Activated naive CD4-positive, alpha-beta T cell treated with anti-CD3 and anti-CD28 coated beads for 36 hours (primary cell): ENCODE data around the gene ATG2A. TPM values are rescaled to one million over a fixed set of nuclear protein-coding genes. Genes with fewer than 3 reads are reported as not detected.
A peak's percentile ranks its signal among the peaks of the same experiment; 100 is the strongest.

Experiments used
- CTCF ChIA-PET: fragments of 350-600 bp; sonication (Branson Sonifier 250); formaldehyde crosslinking; loops from one replicate; lab custom pipeline; 2021; ENCODE audit warnings: antibody characterized with exemption; lab: Charles Lee
- DNase-seq: peaks from one replicate; pipeline ENCODE4 v3.0.0-alpha.2; 2020
- H3K27ac Mint-ChIP-seq: one replicate; pipeline ENCODE4 v1.8.0; 2021; ENCODE audit warnings: mild to moderate bottlenecking, mixed read lengths
- H3K27me3 Mint-ChIP-seq: one replicate; pipeline ENCODE4 v1.8.0; 2021; ENCODE audit warnings: low read depth, mixed read lengths
- H3K36me3 Mint-ChIP-seq: one replicate; pipeline ENCODE4 v1.8.0; 2021; ENCODE audit warnings: low read depth, mixed read lengths
- H3K4me1 Mint-ChIP-seq: one replicate; pipeline ENCODE4 v1.8.0; 2021; ENCODE audit warnings: low read depth, mixed read lengths
- H3K4me3 Mint-ChIP-seq: one replicate; pipeline ENCODE4 v1.8.0; 2021; ENCODE audit warnings: mild to moderate bottlenecking, moderate library complexity, mixed read lengths
- H3K9me3 Mint-ChIP-seq: one replicate; pipeline ENCODE4 v1.8.0; 2021; ENCODE audit warnings: mixed read lengths
- intact Hi-C: fragments of 100-400 bp; cut with micrococcal nuclease; formaldehyde crosslinking; loops from one replicate; pipeline ENCODE4 v1.15.1; 2023
- total RNA-seq, 2 experiments: library from RNA; stranded (reverse); gene quantifications; one replicate each; pipeline ENCODE4 v1.2.3, GENCODE V29; 2021

Gene ATG2A
- total RNA-seq, 2 experiments from 2014 or later = 15.1 to 16.3 TPM

DNA sequence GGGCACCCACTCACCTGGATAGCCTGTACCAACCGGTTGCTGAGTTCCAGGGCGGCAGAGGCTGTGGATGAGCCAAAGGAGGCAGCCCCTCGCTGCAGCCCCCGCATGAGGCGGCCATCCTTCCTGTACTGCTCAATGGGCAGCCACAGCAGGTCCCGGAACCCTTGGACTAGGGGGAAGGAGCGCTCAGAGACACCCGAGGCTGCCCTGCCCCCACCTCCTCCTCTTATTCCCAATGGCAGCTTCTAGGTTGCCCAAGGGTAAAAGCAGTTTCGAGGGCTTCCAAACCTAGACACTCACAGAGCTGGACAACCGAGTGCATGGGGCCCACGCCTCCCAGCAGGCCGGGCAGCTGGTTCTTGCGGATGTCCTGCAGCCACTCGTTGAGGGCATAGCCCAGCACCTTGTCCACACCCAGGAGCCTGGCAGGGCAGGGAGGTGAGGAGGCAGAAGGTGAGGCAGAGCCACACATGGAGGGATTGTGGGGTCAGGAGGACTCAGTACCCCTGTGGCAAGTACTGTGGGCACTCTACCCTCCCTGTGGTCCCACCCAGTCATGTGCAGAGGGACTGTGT is 20.5 kb downstream of the ATG2A start:
- H3K27me3 Mint-ChIP-seq = no peaks in the 10 kb centered on the region
- peaks cover 21% of the 10 kb centered on the region for H3K4me1 Mint-ChIP-seq
- no peak overlapping the region for H3K27ac Mint-ChIP-seq
- no peak overlapping the region for H3K4me3 Mint-ChIP-seq
- H3K9me3 Mint-ChIP-seq = no peaks in the 10 kb centered on the region
- CTCF ChIA-PET = interaction anchor here (0.6 to 30.8 kb wide), 4 partner anchors 10 to 433 kb away, joined by 3 to 992 read pairs (median 3); partner anchors contain the start of gene CDC42BPG
- intact Hi-C loops = no loop called here
- no peak for DNase-seq
- H3K36me3 Mint-ChIP-seq = peaks cover 9% of the 10 kb centered on the region

- Mint-ChIP-seq H3K4me3 (no peak overlapping the region), H3K36me3 (peaks cover 9% of the 10 kb centered on the region), H3K27ac (no peak overlapping the region), H3K9me3 (no peaks in the 10 kb centered on the region), H3K4me1 (peaks cover 9% of the 10 kb centered on the region), H3K27me3 (no peaks in the 10 kb centered on the region)
- intact Hi-C loops = loop anchor here (1.0 kb wide), 1 partner anchor 48 kb away; no protein-coding TSS in a partner anchor
- CTCF ChIA-PET = interaction anchor here (0.6 to 30.8 kb wide), 7 partner anchors 10 to 274 kb away, joined by 3 to 992 read pairs (median 3); partner anchors contain the start of gene CDC42BPG
- no peak for DNase-seq
Measured at GRCh38 chr11:64894812-64895452, 22.1 kb downstream of the ATG2A start.

DNA sequence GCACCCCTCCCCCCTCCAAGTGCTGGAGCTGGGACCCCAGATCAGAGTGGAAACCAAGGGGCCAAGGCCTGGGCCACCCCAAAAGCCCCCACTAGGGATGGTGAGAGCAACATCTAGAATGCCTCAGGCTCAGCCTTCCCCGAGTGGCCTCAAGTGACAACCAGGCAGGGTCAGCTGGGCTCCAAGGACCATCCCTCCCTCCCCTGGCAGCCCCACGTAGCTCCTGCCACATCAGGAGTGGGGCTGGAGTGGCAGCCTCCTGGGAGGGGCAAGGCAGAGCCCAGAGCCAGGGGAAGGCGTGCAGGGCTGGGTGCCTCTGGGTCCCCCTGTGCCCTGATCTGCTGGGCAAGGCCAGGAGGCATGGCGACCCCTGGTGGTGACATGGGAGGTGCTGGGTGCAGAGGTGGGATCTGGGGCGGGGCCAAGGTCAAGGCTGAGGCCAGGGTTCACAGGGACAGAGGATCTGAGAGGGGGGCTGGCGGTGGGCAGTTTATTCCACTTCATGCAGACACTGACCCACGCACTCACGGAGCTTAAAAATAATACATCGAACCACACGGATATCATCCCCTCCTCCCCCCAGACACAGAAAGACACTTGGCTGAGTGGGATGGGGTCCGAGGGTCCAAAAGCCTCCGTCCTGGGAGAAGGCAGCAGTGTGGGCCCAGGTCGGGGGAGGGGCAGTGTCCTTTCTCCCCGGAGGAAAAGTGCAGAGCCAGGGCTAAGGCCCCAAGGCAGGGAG is 22.8 kb downstream of the ATG2A start:
- Mint-ChIP-seq H3K9me3 (no peaks in the 10 kb centered on the region), H3K4me3 (no peak overlapping the region), H3K27ac (no peak overlapping the region), H3K27me3 (no peaks in the 10 kb centered on the region), H3K36me3 (peaks cover 6% of the 10 kb centered on the region), H3K4me1 (peaks cover 2% of the 10 kb centered on the region)
- DNase-seq = peak; percentile 95
- intact Hi-C loops = loop anchor here (1.0 kb wide), 1 partner anchor 47 kb away; no protein-coding TSS in a partner anchor
- CTCF ChIA-PET = interaction anchor here (0.5 to 30.8 kb wide), 9 partner anchors 9 to 1187 kb away, joined by 3 to 992 read pairs (median 4); partner anchors contain the start of gene CDC42BPG

- peaks cover 2% of the 10 kb centered on the region for H3K4me1 Mint-ChIP-seq
- peaks cover 5% of the 10 kb centered on the region for H3K36me3 Mint-ChIP-seq
- no peaks in the 10 kb centered on the region for H3K9me3 Mint-ChIP-seq
- intact Hi-C loops = loop anchor here (1.0 kb wide), 1 partner anchor 46 kb away; no protein-coding TSS in a partner anchor
- DNase-seq = no peak
- H3K27ac Mint-ChIP-seq = no peak overlapping the region
- CTCF ChIA-PET = interaction anchor here (0.5 to 30.8 kb wide), 8 partner anchors 8 to 1188 kb away, joined by 3 to 992 read pairs (median 4); partner anchors contain the start of genes ARL2 and CDC42BPG
- H3K4me3 Mint-ChIP-seq = no peak overlapping the region
- H3K27me3 Mint-ChIP-seq = no peaks in the 10 kb centered on the region
Measured at GRCh38 chr11:64893194-64894069, 23.6 kb downstream of the ATG2A start.

- H3K36me3 Mint-ChIP-seq = peaks cover 4% of the 10 kb centered on the region
- H3K27ac Mint-ChIP-seq = no peak overlapping the region
Measured at GRCh38 chr11:64892838-64893193, 24.2 kb downstream of the ATG2A start.

DNA sequence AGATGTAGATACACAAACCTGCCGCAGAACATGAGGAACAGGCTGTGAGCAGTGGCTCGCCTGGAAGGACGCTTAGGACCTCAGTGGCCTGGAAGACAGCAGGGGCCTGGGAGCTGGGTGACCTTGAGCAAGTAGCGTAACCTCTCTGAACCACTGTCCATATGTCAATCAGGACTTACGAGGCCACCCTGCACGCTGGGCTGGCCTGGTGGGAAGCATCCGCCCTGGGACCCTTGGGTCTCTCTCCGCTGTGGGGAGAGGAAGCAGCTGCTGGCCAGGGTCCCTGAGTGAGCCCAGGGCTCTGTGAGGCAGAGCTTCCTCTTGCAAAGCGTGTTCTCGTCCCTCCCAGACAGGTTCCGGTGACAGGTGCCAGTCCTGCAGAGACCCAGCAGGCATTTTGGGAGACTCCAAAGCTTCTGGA is 24.6 kb downstream of the ATG2A start:
- CTCF ChIA-PET = interaction anchor here (0.8 to 30.8 kb wide), 4 partner anchors 7 to 220 kb away, joined by 3 to 992 read pairs (median 9); partner anchors contain the start of genes ARL2, CDC42BPG and TM7SF2
- Mint-ChIP-seq H3K27ac (no peak overlapping the region), H3K4me1 (peaks cover 9% of the 10 kb centered on the region), H3K4me3 (no peak overlapping the region), H3K9me3 (no peaks in the 10 kb centered on the region), H3K36me3 (peaks cover 4% of the 10 kb centered on the region), H3K27me3 (no peaks in the 10 kb centered on the region)
- intact Hi-C loops = no loop called here
- no peak for DNase-seq

More at GRCh38 chr11:64892838-64893193, 24.2 kb downstream of the ATG2A start:
- Mint-ChIP-seq H3K27me3 (no peaks in the 10 kb centered on the region), H3K4me1 (peaks cover 6% of the 10 kb centered on the region), H3K9me3 (no peaks in the 10 kb centered on the region), H3K4me3 (no peak overlapping the region)
- intact Hi-C loops = no loop called here
- no peak for DNase-seq
- CTCF ChIA-PET = interaction anchor here (0.8 to 30.8 kb wide), 4 partner anchors 8 to 219 kb away, joined by 3 to 992 read pairs (median 9); partner anchors contain the start of genes ARL2, CDC42BPG and TM7SF2

DNA sequence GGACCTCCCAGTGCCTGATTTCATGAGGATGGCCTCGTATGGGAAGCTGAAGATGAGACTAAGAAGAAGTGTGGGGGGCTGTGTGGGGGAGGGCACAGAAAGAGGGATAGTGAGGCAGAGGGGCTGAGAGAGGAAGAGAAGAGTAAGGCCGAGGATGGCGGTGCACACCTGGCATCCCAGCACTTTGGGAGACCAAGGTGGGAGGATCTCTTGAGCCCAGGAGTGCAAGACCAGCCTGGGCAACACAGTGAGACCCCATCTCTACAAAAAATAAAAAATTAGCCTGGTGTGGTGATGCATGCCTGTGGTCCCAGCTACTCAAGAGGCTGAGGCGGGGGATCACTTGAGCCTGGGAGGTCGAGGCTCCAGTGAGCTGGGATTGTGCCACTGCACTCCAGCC is 25.1 kb downstream of the ATG2A start:
- Mint-ChIP-seq H3K36me3 (peaks cover 4% of the 10 kb centered on the region), H3K27me3 (no peaks in the 10 kb centered on the region), H3K4me3 (no peak overlapping the region), H3K9me3 (no peaks in the 10 kb centered on the region), H3K4me1 (peaks cover 15% of the 10 kb centered on the region), H3K27ac (no peak overlapping the region)
- intact Hi-C loops = no loop called here
- DNase-seq = no peak
- CTCF ChIA-PET = interaction anchor here (0.8 to 30.8 kb wide), 3 partner anchors 37 to 220 kb away, joined by 3 to 992 read pairs (median 3); partner anchors contain the start of genes ARL2, CDC42BPG and TM7SF2

DNA sequence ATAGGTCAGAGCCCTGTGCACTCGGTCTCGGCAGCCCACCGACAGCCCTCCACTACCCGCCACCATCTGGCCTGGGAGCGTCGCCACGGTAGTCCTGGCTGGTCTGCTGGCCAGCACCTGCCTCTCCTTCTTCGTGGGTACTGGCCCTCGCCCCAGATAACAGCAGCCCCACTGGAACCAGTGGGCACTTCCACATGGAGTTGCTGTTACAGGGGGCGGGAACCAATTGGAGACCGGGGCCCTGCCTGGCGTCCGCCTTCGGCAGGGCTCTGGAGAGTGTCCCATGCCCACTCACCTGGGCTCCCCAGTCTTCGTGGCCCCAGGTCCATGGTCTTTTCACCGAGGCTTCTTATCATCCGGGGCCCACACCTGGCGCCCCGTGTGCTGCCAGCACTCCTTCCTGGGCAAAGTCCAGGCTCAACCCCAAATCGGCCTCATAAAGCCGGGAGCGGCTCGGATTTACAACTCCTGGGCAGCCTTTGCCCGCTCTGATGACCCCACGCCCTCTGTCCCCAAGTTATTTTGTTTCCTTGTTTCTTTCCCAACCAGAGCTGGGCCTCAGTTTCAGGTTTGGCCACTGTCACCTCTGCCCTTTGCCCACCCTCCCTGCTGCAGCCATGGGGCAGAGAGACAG is 25.7 kb downstream of the ATG2A start:
- H3K4me1 Mint-ChIP-seq = peaks cover 16% of the 10 kb centered on the region
- H3K36me3 Mint-ChIP-seq = peaks cover 4% of the 10 kb centered on the region
- H3K27me3 Mint-ChIP-seq = no peaks in the 10 kb centered on the region
- H3K9me3 Mint-ChIP-seq = no peaks in the 10 kb centered on the region
- CTCF ChIA-PET = interaction anchor here (1.0 to 30.8 kb wide), 4 partner anchors 15 to 123 kb away, joined by 3 to 992 read pairs (median 4); partner anchors contain the start of genes ARL2 and CDC42BPG
- DNase-seq = no peak
- intact Hi-C loops = no loop called here
- H3K27ac Mint-ChIP-seq = no peak overlapping the region
- H3K4me3 Mint-ChIP-seq = no peak overlapping the region

- no peaks in the 10 kb centered on the region for H3K27me3 Mint-ChIP-seq
- peaks cover 23% of the 10 kb centered on the region for H3K4me1 Mint-ChIP-seq
- CTCF ChIA-PET = interaction anchor here (0.6 to 30.8 kb wide), 4 partner anchors 9 to 36 kb away, joined by 3 to 992 read pairs (median 4); partner anchors contain the start of gene CDC42BPG
- intact Hi-C loops = no loop called here
- no peak overlapping the region for H3K27ac Mint-ChIP-seq
- H3K9me3 Mint-ChIP-seq = no peaks in the 10 kb centered on the region
- peaks cover 2% of the 10 kb centered on the region for H3K36me3 Mint-ChIP-seq
- peak overlapping the region; percentile 21 for H3K4me3 Mint-ChIP-seq
- no peak for DNase-seq
Measured at GRCh38 chr11:64890522-64890939, 26.5 kb downstream of the ATG2A start.

DNA sequence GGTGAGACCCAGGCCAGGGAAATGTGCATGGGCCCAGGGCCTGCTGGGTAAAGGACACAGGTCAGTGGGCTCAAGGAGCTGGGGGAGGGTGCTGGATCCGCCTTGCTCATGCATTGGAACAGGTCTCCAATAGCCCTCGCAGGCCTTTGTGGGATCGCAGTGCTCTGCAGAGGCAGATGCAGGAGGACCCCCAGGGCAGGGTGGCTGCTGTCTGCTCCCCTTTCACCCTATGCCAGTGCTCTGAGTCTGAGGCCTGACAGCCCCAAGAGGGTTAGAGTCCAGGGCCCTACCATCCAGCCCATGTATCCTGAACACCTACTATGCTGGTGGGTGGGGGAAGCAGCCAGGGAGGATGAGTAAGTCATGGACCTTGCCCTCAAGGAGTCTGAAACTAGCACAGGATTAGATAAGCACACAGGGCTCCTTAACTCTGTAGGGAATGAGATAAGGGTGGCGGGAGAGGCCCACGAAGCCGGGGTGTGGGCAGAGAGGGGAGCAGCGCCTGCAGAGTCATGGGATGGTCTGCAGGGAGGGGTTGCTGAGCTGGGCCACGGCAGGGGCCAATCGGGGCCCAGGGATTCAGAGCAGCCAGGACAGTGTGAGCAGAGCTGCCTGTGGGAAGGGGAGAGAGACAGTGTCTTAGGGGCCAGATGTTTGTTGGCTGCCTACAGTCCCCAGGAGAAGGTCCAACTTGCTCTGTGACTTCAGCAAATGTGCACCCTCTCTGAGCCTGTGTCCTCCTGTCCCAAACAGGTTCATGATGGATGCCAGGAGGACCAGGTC is 28.1 kb downstream of the ATG2A start:
- DNase-seq = no peak
- Mint-ChIP-seq H3K4me3 (no peak overlapping the region), H3K4me1 (peaks cover 31% of the 10 kb centered on the region), H3K36me3 (no peaks in the 10 kb centered on the region), H3K9me3 (no peaks in the 10 kb centered on the region), H3K27me3 (no peaks in the 10 kb centered on the region), H3K27ac (no peak overlapping the region)
- intact Hi-C loops = loop anchor here (1.0 kb wide), 1 partner anchor 11 kb away; the partner anchor contains the start of gene EHD1
- CTCF ChIA-PET = interaction anchor here (0.6 to 30.8 kb wide), 5 partner anchors 10 to 127 kb away, joined by 3 to 992 read pairs (median 7); partner anchors contain the start of gene CDC42BPG
